GM18868 (cell line): ENCODE data around the gene FAM174B.
A peak's percentile ranks its signal among the peaks of the same experiment; 100 is the strongest.

Source experiments
- ATAC-seq: cut with Tn5 transposase; IDR thresholded peaks from one replicate; pipeline ENCODE4 v1.9.1; 2021; ENCODE audit warnings: mild to moderate bottlenecking, moderate library complexity; ENCODE audit not compliant: unreplicated experiment

FAM174B gene

DNA sequence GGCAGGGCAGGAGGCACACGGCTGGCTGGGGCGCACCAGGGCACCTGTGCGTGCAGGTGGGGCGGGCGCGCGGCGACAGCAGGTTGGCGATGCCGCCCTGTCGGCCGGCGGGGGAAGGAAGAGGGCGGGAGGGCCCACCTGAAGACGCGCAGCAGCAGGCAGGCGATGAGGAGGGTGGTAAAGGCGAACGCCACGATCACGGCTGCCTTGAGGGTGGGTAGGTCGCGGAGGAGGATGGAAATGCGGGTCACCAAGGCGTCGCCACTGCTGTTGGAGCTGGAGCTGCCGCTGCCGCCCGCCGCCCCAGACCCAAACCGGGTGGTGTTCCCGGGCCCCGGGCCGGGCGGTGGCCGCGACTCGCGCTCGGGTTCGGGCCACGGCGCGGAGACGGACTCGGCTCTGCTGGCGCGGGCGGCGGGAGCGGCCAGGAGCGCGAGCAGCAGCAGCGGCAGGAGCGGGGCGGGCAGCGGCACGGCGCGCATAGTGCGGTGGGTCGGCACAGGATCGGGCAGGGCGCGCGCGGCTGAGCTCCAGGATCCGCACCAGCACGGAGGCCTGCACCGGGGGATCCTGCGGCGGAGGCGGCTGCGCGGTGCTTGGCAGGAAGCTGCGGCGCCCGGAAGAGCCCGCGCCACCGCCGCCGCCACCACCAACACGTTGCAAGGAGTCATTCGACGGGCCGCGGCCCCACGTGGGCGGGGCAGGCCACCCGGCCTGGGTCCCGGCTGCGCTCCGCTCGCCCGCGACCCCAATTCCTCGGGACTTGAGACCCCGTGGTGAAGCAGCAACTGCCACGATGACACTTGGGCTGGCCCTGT lies at the start of gene FAM174B:
Gene FAM174B, minus strand, starts transcription at position 598 of the 818 bp plus-strand sequence.
- peak; percentile 48 for ATAC-seq

DNA sequence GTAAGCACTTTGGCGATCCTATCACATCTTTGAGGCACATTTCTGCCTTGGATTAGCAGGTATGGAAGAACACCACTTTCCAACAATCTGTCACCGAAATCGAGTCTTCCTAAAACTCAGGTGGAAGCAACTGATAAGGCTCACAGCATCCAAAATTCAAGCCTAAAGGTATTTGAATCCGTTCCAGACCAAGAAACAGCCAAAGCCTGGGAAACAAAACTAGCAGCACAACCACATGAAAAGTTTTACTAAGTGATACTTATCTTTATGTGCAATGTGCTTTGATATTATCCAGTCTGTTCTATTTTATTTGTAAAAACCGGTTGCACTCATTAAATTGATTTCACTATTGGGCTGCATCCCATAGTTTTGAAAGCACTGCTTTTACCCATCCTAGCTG lies 40.5 kb upstream of the FAM174B start:
- no peak for ATAC-seq

DNA sequence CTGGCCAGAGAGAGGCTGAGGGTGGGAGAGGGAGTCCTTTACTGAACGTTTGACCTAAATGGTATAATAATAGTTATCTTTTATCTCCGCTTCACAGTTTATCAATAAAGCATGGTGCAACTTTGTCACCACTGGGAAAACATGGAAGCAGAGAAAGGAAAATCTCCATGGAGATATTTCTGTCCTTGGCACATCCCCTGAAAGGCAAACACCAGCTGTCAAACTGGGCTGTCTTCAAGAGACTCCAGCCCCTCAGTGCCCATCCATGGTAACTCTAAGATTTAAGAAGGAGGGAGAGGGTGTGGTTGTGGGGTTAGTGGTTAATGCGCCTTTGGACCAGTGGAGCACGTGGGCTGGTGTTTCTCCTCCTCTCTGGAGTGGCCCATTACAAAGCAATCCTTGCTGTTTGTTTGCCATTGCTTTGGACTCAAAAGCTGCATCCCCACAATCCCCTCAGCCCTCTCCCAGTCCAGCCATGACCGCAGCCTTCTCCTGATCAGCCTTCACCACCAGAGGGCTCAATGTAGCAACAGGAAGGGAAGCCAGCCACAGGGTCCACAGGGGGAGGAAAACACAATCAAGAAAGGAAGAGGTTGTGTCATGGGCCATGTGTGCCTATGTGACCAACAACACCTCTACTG lies 38.2 kb upstream of the FAM174B start:
- ATAC-seq, result no peak

DNA sequence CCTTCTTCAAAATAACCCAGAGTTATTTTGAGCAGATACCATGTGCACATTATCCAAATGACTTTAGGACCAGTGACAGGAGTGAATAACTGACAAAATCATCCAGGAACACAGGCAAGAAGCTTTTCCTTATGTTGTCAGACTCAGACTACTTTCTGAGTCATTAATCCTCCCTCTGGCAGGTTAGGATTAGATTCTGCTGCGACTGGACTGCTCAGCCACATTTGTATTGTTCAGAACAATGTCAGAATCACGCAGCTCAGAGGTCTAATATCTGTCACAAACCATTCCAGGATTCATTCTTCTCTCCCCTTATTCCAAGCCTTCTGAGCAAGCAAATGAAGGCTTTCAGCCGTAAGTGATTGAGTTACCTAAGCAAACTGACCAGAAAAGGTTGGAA lies 34.8 kb upstream of the FAM174B start:
- ATAC-seq, result no peak

DNA sequence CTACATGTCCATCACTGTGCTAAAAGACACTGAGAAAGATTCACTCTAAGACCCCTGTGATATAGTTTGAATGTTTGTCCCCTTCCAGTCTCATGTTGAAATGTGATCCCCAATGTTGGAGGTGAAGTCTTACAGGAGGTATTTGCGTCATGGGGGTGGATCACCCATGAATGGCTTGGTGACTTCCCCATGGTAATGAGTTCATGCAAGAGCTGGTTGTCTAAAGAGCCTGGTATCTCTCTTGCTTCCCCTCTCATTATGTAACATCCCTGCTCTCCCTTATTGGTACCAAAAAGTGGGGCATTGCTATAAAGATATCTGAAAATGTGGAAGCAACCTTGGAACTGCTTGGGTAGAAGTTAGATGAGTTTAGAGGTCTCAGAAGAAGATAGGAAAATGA lies 32.2 kb upstream of the FAM174B start:
- no peak for ATAC-seq

DNA sequence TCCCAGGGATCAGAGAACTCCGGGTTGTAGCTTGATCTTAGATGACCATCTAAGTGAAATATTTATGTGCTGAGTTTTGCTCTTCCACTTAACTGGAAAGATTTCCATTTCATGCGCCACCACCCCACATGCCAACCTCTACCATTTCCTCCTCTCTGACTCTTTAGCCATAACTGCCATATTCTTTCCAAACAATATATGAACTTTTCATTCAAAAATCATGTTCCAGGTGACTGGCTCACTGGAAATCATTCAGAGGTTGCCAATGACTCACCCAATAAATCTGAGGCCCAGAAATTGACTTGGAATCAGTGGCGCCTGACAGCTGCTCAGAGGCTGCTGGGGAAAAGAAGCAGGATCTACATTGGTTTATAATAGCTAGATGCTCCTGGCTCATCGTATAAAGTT lies 31.6 kb upstream of the FAM174B start:
- no peak for ATAC-seq

DNA sequence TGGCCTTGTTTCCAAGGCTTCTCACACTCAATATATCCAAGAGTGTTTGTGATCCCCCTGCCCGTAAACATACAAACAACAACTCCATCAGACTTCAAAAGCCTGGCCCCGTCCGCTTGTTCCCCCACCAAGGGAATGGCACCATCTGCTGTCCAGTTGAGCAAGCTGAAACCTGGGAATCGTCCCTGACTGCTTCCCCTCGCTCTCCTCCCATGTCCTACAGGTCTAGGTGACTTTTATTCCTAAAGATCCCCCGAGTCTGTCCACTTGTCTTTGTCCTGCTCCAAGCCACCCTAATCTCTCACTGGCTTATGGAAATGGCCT lies 27.9 kb upstream of the FAM174B start:
- ATAC-seq, result peak; percentile 79

DNA sequence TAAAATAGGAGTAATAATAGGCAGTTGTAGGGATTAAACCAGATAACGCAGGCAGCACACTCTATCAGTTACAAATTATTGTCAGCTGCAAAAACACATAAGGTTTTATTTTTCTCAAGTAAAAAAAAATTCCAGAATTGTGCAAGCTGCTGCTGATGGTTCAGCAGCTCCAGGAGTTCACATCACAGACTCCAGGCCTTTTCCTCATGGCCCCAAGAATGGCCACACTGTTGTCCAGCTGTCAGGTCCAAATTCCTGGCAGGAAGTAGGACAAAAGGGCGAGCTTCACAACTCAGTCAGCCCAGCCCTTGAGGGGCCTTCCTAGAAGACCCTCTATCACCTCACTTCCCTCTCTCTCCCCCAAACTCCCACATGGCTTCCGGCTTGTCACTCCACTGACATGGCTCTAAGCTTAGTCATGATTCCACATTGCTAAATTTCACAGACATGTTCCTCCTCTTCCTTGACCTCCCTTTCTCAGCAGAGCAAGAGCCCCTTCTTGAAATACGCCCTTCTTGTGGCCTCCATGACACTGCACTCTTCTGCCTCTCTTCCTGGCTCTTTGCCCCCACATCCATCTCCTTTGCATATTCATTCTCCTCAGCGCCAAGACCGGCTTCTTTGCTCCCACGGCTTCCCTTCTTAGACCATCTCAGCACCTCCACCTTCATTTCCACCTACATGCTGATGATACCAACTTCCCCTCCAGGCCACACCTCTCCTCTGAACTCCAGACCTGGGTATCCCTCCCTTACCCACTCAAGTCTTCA lies 27.4 kb upstream of the FAM174B start:
- ATAC-seq, result no peak

DNA sequence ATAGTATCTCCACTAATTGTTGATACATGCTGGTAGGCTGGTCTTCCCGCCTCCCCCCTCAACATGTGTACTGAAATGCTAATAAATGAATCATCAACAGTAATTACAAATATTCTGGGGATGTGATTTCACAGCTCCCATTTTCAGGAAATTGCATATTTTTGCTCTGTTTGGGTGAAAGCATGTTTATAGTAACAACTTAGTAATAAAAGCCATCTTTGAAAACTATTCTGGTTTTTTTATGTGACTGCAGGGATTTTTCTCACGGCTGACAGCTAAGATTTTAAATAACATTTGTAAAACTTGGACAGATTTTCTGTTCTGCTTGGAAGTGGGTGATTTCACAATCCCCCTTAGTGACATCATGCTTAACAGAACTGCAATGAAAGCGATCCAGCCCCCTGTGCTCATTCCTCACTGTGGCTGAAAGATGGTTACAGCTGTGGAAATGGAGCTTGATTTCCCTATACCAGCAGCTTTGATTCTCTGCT lies 25.6 kb upstream of the FAM174B start:
- ATAC-seq, result no peak

DNA sequence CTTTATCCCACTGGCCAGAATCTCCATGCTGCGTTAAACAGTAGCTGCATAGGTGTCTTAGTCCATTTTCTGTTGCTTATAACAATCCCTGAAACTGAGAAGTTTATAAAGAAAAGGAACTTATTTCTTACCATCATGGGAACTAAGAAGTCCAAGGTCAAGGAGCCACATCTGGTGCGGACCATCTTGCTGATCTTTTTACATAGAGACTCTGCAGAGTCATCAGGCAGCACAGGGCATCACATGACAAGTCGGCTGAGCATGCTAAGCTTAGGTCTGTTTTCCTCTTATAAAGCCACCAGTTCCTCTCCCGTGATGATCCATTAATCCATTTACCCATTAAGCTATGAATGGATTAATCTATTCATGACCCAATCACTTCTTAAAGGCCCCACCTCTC lies 22.4 kb upstream of the FAM174B start:
- ATAC-seq, result no peak

DNA sequence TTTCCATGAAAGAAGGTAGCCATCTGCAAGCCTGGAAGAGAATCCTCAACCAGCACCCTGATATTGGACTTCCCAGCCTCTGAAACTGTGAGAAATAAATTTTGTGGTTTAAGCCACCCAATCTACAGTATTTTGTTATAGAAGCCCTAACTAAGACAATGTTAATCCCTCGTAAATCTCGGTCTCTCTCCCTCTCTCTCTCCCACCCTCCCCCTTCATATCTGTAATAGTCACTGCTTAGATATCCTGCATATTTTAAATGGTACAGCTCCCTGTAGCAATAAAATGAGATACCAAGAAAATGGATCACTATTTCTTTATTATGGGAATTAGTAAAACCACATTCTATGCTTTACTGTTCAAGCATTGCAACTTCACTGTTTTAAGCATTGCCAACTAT lies 21.0 kb upstream of the FAM174B start:
- no peak for ATAC-seq

DNA sequence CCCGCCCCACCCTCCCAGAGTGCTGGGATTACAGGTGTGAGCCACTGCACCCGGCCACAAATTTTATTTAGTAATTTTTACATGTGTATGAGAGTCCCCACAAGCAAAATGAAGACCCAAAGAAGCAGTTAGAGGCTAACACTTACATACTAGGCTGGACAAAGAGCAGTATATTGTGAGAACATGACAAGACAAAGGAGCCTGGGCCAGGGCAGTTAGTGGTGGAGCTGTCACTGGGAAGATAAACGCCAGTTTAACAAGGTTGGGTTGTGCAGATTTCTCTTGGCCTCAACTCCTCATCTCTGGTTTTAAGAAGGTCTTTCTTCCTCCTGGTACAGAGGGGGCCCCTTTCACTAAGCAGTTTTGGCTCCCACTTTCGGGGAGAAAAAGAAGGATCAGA lies 19.9 kb upstream of the FAM174B start:
- no peak for ATAC-seq

DNA sequence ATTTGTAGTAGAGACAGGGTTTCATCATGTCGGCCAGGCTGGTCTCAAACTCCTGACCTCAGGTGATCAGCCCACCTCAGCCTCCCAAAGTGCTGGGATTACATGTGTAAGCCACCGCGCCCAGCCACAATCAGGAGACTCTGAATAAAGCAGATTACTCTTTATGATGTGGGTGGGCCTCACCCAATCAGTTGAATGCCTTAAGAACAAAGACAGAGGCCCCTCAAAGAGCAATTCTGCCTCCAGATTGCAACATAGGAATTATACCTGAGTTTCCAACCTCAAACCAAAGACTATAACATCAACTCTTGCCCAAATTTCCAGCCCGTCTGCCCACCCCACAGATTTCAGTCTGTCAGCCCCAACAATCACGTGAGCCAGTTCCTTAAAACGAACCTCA lies 18.8 kb upstream of the FAM174B start:
- no peak for ATAC-seq

DNA sequence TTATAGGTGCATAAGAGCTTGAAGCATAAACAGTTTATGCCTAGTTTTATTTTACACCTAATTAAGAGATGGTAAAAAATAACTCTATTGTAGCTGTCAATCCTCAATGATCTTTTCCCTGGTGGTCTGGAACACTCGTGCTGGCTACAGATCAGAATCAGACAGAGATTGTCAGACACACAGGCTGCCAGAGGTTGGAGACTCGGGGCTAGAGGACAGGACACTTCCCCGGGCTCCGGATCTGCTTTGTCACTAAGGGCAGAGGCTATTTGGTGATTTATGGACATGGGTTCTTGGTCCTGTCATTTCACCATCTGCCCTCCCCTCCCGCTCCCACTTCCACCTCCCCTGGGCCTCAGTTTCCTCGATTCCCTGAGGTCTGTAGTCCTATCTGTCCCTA lies 16.5 kb upstream of the FAM174B start:
- no peak for ATAC-seq

DNA sequence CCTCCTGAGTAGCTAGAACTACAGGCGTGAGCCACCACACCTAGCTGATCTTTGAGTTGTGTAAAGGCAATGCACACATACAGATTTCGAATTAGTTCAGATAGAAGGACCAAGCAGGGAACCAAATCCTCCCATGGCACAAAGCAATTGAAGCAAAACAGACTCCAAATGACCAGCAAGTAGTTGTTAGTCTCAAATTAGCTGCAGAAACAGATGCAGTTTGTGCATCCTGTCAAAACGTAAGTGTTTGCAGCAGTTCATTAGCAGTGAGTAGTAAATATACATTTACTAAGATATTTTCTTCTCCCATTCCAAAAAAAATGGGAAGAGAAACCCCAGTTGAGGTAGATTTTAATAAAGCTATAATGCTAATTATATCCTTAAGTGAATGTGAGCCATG lies 15.8 kb upstream of the FAM174B start:
- no peak for ATAC-seq

DNA sequence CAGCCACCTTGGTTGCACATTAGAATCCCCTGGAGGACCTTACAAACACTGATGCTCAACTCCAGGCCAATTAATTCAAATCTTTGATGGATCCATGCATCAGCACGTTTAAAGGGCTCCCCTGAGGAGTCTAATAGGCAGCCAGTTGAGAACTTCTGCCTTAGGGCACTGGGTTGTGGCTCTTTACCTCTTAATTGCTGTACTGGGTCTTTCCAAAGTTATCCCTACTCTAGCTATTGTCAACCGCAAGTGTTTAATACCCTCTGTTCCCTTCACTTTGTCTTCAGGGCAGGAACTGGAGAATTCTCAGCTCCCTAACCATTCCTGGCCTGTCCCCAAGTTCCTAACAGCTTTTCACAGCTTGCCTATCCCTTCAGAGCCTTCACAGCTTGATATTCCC lies 15.0 kb upstream of the FAM174B start:
- ATAC-seq, result no peak

DNA sequence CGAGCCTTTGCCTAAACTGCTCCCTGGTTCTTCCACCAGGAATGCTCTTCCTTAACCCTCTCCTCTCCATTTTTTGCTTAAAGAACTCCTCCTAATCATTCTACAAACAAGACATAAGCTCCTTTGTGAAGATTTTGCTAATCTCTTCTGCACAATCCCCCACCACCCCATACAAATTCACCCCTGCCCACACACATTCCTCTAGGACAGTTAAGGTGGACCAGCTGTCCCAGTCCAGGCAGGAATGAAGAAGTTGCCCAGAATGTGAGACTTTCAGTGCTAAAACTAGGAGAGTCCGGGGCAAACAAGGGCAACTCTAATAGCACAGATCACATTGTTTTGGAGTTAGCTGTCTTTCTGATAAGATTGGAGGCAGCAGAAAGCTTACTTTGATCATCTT lies 13.9 kb upstream of the FAM174B start:
- ATAC-seq, result no peak

DNA sequence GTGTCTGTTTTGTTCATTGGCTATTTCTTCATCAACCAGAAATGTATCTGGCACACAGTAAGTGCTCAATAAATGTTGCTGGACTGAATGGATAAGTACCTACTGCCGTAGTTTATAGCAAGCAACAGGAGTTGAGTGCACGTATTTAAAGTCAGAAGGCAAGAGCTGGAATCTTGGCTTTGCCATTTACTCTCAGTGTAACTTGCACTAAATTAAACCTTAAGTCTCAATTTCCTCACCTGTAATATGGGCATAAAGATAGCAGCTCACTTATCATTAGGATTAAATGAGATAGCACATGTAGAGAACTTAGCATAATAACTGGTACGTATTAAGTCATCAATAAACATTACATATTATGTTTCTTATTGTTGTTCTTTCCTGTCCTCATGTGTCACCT lies 13.0 kb upstream of the FAM174B start:
- ATAC-seq, result no peak

DNA sequence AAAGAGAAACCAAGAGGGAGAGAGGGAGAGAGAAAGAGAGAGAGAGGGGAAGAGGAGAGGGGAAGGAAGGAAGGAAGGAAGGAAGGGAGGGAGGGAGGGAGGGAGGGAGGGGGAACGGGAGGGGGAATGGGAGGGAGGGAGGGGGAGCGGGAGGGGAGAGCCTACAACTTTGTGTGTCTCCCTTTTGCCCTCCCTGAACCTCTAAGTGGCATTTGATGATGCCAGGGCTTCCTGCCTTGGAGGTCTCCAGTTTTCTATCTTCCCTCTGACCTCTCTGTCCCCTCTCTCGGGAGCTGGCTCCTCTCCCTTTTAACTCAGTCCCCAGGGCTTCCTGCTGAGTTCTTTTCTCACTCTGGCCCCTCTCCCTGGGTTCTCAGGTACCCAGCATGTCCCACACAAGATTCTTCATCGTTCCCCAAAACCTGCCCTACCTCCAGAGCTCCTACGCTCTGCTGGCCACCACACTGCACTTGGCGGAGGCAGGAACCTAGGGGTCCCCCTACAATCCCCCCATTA lies 12.5 kb upstream of the FAM174B start:
- no peak for ATAC-seq

DNA sequence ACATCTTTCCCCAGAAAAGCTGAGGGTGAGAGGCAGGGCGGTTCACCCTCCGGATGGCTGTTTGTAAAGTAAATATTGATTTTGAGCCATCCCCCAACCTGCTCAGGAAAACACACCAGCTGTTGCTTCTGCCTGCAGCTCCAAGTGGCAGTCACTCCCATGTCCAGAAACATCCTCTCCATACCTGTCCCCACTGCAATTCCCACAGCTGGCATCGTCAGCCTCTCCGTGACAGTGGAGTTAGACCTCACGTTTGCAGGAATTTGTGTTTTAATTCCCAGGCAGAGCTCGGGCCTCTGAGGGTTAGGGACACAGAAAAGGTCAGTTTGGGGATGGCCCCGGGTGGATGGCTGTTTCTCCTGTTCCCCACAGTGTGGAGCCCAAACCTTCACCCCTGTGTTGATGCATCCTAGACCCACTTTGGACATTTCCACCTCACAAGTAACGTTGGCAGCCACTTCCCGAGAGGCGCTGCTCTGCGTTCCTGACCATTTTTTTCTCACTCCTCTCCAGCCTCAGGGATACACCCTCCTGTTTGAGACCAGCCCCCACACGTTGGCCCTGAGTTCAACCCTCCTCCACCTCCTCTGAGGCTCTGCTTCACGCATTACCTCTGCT lies 11.8 kb upstream of the FAM174B start:
- ATAC-seq, result no peak

DNA sequence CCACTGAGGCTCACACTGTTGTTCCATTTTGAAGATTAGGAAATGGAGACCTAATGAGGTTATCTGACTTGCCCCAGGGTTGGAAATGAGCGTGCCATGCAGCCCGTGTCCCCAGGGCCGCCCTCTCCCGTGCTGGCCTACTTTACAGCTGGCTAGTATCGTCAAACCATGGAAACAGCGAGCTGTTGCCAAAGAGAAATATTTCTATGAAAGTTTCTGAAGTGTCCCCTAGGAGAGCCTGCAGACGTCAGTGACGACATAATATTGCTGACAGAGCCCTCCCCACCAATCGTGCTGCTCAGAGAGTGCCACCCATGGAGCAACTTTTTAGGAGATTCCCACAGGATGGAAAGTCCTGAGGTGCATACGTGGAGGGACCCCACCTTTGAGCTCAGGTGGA lies 11.2 kb upstream of the FAM174B start:
- ATAC-seq, result no peak
